Small intestine (tissue), 7 donors: ENCODE measurements around the gene TMED4. TPM values are rescaled to one million over a fixed set of nuclear protein-coding genes. Genes with fewer than 3 reads are reported as not detected.

Source experiments
- DNase-seq, 2 donors: peaks; one replicate each; pipeline versions ENCODE4 v3.0.0 to v3.0.0-alpha.2; 2013
- FAIRE-seq: peaks from 2 replicates; lab custom pipeline; 2012; peaks lifted over from hg19 to GRCh38; lab: Jason Lieb, UNC
- H3K27ac ChIP-seq, 3 donors: one replicate each; pipeline ENCODE4 v1.5.1; 2013; ENCODE audit warnings: low read length in 2 of 3, mild to moderate bottlenecking in 2 of 3, control low read depth in 1 of 3, inconsistent platforms in 1 of 3, low read depth in 1 of 3, moderate library complexity in 1 of 3
- H3K27me3 ChIP-seq, 3 donors: one replicate each; pipeline ENCODE4 v1.6.1; 2013; ENCODE audit warnings: low read length in 3 of 3, inconsistent platforms in 1 of 3; ENCODE audit not compliant: control insufficient read depth in 3 of 3, insufficient read depth in 3 of 3
- H3K36me3 ChIP-seq, 3 donors: one replicate each; pipeline ENCODE4 v1.6.1; 2013; ENCODE audit warnings: low read length in 3 of 3, inconsistent platforms in 1 of 3, low read depth in 1 of 3, mild to moderate bottlenecking in 1 of 3, moderate library complexity in 1 of 3; ENCODE audit not compliant: control insufficient read depth in 3 of 3, insufficient read depth in 2 of 3
- H3K4me1 ChIP-seq, 3 donors: one replicate each; pipeline ENCODE4 v1.6.1; 2013; ENCODE audit warnings: low read length in 2 of 3, inconsistent platforms in 1 of 3, low read depth in 1 of 3, mild to moderate bottlenecking in 1 of 3, moderate library complexity in 1 of 3; ENCODE audit not compliant: control insufficient read depth in 3 of 3, insufficient read depth in 2 of 3
- H3K4me3 ChIP-seq, 3 donors: one replicate each; pipeline ENCODE4 v1.5.1; 2013; ENCODE audit warnings: low read length in 3 of 3, control low read depth in 1 of 3, inconsistent platforms in 1 of 3, low read depth in 1 of 3, mild to moderate bottlenecking in 1 of 3, moderate library complexity in 1 of 3
- H3K9me3 ChIP-seq, 2 donors: one replicate each; pipeline ENCODE4 v1.6.1; 2013; ENCODE audit warnings: low read depth in 1 of 2, low read length in 1 of 2; ENCODE audit not compliant: control insufficient read depth in 2 of 2, insufficient read depth in 1 of 2
- WGBS, 3 donors: extraction: QIAGEN DNeasy Blood & Tissue Kit; methylation state at CpG; one replicate each; pipeline ENCODE4 v1.1.7; 2013; 5-methylcytosine and 5-hydroxymethylcytosine counted together
- polyA plus RNA-seq, 4 donors: library from polyadenylated mRNA; stranded (reverse) in 3 of 4; unstranded in 1 of 4; fragments of 200-250 nt in 3 of 4; fragments of 120-200 nt in 1 of 4; gene quantifications; one replicate each; pipeline versions ENCODE4 v1.2.1 to v1.2.3, GENCODE V29; 2013
- donor health status: healthy with polysubstance abuse.
- donor health status: control.
- donor health status: control.
- donor health status: Bipolar disorder and iron deficiency.
- donor health status: healthy.

The TMED4 gene
- polyA plus RNA-seq, 4 donors = 64.8 to 166 (median 80.0) TPM

DNA sequence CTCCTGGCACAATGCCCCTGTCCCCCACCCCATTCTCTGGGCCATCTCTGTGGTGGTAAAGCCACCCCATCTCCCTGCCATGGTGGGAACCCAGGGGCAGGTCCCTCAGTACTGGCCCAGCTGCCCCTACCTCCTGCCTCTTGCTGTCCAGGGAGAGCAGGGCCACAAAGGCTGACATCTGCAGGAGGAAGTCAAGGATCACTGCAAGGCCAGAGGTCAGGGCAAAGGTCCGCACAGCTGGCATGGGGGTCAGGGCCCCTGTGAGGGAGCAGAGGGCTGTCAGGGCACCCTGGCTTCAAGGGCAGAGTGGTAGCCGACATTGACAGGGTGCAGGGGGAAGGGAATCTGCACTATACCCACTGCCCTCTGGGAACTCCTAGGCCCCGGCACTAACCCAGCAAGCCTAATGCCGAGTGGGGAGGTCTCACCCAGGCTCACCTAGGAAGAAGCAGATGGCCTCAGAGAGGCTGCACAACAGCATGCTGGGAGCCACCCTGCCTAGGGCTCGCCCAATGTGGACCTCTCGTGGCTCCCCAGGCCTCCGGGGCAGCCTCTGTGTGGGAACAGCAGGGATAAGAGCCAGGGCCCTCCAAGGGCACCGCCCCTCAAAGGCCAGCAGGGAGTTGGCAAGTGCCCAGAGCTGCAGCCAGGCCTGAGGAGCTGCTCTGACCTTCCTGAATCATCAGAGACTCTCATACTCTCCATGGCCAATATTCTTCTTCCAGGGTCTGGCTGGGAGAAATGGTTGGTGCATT, 48.6 kb downstream of the TMED4 start:
- Histone ChIP-seq H3K27ac (peak overlapping the region in 1 of 3 donors; percentile 34), H3K36me3 (peaks cover 0 to 69% (median 5%) of the 10 kb centered on the region in 3 donors), H3K4me1 (peaks cover 0 to 26% (median 4%) of the 10 kb centered on the region in 3 donors), H3K4me3 (no peak overlapping the region), H3K9me3 (no peaks in the 10 kb centered on the region), H3K27me3 (no peaks in the 10 kb centered on the region)
- 80 to 87% (median 80%) methylated on average over 8 of the region's 8 CpGs for WGBS, 3 donors
- FAIRE-seq (no peak), DNase-seq (no peak)

- DNase-seq = no peak
- Histone ChIP-seq H3K4me1 (peaks cover 0 to 14% (median 4%) of the 10 kb centered on the region in 3 donors), H3K36me3 (peaks cover 0 to 66% (median 5%) of the 10 kb centered on the region in 3 donors), H3K9me3 (peaks cover 0 to 13% of the 10 kb centered on the region in 2 donors), H3K4me3 (no peak overlapping the region), H3K27ac (no peak overlapping the region), H3K27me3 (no peaks in the 10 kb centered on the region)
- no peak for FAIRE-seq
- 87 to 88% (median 88%) methylated on average over 16 to 17 of the region's 17 CpGs for WGBS, 3 donors
These were observed 50.3 kb downstream of the TMED4 start for GRCh38 chr7:44531421-44532380.

DNA sequence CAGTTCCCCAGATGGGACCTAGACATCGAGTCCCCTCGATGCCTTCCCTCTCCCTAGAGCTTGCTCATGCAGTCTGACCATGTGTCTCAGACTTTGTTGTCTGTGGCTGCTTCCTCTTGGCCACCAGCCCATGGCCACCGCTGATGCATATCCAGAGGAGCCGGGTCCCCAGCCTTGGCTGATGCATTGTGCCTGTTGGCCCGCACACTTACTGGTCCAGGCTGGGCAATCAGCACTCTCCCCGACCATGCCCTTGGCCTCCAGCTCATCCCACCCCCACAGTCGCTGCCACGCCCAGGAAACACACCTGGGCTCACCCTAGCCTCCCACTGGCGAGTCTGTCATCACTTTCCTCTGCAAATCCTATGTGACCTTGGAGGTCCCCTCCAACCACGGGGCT, 51.0 kb downstream of the TMED4 start:
- H3K27me3 ChIP-seq = no peaks in the 10 kb centered on the region
- FAIRE-seq = no peak
- WGBS, 3 donors = 64 to 71% (median 67%) methylated on average over 10 of the region's 10 CpGs
- no peak overlapping the region for H3K4me3 ChIP-seq
- no peak for DNase-seq
- no peak overlapping the region for H3K27ac ChIP-seq
- peaks cover 0 to 66% (median 5%) of the 10 kb centered on the region in 3 donors for H3K36me3 ChIP-seq
- H3K9me3 ChIP-seq = peaks cover 0 to 20% of the 10 kb centered on the region in 2 donors
- H3K4me1 ChIP-seq = peaks cover 0 to 10% (median 4%) of the 10 kb centered on the region in 3 donors

Other genes with a start within 250 kb of the TMED4 start
- 10 to 100 TPM; 13.4 to 67.0 (median 25.6) TPM for gene NUDCD3, start 91.6 kb downstream of the TMED4 start, polyA plus RNA-seq
- gene NPC1L1, start 40.9 kb downstream of the TMED4 start, polyA plus RNA-seq = 100 to 1,000 TPM in 1 of 4 donors, 10 to 100 TPM in 3; 39.9 to 108 (median 57.3) TPM
- 100 to 1,000 TPM in 2 of 4 donors, 10 to 100 TPM in 2; 62.2 to 359 (median 207) TPM for gene DDX56, start 8.3 kb downstream of the TMED4 start, polyA plus RNA-seq
- 100 to 1,000 TPM in 2 of 4 donors, 10 to 100 TPM in 2; 66.8 to 136 (median 112) TPM for gene OGDH, start 24.4 kb upstream of the TMED4 start, polyA plus RNA-seq
- 10 to 100 TPM; 18.9 to 75.2 (median 37.6) TPM for gene ZMIZ2, start 166.6 kb upstream of the TMED4 start, polyA plus RNA-seq
- 1,000 to 10,000 TPM; 1,389 to 4,480 (median 2,811) TPM for gene PPIA, start 214.4 kb upstream of the TMED4 start, polyA plus RNA-seq